GM19324 (cell line): ENCODE data around the gene TMEM184A.

ENCODE experiments used
- ATAC-seq: cut with Tn5 transposase; IDR thresholded peaks from one replicate; pipeline ENCODE4 v1.9.1; 2021; ENCODE audit warnings: mild to moderate bottlenecking, moderate library complexity; ENCODE audit not compliant: unreplicated experiment, low FRiP score

TMEM184A gene

DNA sequence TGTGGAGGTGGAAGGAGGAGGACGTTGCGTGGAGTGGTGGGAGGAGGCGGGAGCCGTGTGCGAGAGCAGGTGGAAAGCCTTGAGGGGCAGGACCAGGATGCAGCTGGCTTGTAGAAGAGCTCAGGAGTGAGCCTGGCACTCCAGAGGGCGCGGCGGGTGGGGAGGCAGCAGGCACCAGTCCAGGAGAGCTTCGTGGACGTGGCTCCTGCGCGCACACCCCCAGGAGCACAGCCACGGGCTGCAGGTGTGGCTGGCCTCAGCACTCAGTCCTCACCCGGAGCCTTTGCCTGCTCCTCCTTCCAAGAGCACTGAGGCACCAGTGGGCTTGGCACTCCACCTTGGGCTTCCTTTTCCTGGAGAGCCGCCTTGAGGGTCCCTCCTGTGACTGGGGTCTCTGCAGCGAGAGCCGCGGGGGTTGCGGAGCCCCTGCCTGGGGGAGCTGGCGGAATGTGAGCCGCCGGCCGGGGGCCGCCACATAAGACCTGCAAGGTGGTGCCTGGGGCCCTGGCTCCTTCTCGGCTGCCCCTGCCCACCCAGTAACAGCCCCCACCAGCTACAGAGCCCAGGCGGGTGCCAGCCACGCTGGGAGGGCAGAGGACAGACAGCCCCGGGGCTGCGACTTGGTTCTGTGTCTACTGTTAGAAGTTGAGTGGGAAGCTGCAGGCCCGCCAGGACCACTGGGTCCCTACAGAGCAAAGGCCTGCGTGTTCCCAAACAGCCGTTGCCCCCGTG is 14.4 kb downstream of the TMEM184A start:
- ATAC-seq = no peak

DNA sequence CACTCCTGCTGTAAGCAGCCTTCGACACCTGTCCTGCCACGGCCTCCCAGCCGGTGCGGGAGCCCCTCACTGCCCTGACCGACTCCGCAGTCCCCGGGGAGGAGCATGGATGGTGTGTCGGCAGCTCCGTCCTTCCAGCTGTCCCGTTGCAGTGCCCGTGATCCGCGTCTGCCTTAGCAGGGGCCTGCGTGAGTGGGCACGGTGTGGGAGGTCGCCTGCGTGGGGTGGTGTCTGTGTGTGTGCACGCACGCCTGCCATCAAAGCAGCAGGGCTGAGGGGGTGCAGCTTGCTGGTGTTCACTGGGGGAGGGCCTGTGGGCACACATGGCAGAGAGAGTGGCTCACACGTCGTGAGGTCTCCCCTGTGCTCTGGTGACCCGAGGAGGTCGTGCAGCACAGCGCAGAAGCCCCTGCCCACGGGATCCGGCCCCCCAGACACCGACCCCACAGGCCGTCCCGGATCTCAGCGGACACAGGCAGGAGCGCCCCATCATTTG is 15.2 kb downstream of the TMEM184A start:
- ATAC-seq = no peak

DNA sequence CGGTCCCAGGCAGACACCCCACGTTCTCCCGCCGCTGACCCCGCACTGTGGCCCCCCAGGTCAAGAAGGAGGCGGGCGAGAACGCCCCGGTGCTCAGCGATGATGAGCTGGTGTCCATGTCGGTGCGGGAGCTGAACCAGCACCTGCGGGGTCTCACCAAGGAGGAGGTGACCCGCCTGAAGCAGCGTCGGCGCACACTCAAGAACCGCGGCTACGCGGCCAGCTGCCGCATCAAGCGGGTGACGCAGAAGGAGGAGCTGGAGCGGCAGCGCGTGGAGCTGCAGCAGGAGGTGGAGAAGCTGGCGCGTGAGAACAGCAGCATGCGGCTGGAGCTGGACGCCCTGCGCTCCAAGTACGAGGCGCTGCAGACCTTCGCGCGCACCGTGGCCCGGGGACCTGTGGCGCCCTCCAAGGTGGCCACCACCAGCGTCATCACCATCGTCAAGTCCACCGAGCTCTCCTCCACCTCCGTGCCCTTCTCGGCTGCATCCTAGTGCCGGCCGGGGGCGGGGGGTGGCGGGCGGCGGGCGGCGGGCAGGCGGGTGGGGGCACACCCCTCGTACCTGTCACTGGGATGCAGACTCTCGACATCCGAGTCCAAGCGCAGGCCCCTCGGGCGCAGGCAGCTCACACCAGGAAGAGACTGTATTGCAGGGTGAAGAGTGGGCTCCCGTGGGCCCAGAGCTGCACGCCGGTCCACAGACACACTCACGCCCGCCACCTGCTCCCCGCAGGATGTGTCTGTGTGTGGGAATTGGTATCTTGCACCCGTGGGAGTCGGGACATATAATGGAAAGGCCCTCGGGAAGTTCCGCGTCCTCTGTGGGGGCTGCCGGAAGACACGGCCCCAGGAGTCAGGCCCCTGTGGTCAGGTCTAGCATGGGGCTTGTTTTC is 15.9 kb downstream of the TMEM184A start:
- no peak for ATAC-seq

DNA sequence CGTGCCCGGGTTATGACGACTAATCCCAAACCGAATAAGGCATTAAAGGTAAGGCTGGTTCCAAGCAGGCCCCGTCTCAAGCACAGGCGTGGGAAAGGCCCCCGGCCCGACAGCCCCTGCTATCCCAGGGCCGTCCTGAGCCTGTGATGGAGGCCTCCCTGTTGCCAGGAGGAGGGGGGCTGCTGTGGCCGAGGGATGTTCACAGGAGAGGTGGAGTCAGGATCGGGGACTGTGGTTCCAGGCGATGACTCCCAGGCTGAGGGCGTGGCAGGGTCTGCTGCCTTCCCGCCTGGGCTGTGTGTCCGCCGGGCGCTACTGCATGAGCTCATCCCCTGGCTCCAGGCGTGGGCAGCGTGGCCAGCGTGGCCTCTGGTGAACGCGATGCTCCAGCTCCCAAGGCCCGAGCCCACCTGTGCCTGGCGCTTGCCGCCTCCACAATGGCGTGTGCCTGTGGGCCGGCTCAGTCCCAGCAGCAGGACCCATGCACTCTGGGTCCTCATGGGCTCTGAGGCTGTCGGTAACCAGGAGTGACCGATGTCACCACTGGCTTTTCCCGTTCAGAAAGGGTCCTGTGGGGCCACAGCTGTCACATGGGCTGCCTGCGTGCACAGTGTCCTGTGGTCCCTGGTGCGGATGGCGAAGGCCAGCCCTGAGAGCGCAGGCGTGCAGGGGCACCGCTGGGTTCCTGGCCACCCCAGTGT is 16.7 kb downstream of the TMEM184A start:
- ATAC-seq = no peak

DNA sequence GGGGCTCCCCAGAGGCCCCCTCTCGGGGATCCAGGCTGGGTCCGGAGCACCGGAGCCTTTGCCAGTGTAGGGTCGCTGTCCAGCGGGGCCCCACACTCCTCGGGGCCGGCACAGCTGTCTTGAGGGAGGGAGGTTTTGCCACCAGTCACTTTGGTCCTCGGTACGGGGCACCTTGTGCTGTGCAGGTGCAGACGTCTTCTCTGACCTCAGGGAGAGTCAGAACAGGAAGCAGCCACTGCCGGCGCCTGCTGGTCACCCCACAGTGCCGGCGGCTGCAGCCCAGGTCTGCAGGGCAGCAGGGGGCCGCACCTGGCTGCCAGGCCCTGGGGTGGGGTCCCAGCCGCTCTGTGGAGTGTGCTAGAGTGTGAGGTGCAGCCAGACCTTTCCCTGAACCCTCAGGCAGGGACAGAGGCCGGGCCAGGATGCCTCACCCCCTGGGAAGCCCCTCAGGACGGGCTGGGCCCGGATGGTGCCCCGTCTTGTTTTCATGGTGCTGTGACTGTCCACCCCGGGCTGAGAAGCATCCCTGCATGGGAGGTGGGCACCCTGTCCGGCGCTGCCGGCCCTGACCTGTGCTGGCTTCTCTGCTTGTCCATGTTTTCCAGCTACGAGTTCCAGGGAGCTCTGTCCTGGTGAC is 17.3 kb downstream of the TMEM184A start:
- no peak for ATAC-seq

DNA sequence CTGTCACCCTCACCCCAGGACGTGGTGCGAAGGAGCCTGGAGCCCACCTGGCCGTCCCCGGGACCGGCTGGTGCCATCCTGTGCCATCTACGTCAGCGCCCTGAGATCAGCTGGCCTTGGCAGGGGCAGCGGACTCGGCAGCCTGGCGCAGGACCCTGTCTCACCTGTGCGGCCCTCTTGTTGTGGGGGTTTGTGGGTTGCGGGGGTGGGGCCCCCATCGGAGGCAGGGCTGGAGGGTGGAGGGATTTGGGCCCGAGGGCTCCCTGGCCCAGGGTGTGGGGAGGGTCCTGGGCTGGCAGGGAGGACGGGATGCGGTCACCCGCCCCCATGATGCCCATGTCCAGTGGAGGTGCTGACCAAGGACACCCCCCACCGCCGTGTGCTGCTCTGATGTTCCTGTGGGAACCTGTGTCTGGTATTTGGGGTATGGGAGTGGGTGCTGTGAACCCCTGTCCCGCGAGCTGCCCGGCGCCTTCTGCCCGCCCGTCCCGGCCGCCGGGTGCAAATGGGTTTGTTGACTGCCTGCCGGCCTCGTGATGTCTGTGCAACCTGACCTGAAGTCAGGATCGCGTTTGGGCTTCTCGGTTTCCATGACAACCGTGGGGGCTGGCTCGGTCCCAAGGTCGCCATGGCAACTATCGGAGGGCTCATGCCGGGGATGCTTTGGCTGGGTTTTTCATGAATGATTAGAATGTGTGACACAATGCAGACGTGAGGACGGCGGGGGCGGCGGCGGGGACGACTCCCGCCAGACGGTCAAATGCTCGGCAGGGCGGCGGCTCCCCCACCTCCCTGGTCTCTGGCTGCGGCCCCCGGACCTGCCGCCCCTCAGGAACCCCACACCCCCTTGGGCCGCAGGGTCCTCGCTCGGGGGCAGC is 18.2 kb downstream of the TMEM184A start:
- ATAC-seq = no peak

DNA sequence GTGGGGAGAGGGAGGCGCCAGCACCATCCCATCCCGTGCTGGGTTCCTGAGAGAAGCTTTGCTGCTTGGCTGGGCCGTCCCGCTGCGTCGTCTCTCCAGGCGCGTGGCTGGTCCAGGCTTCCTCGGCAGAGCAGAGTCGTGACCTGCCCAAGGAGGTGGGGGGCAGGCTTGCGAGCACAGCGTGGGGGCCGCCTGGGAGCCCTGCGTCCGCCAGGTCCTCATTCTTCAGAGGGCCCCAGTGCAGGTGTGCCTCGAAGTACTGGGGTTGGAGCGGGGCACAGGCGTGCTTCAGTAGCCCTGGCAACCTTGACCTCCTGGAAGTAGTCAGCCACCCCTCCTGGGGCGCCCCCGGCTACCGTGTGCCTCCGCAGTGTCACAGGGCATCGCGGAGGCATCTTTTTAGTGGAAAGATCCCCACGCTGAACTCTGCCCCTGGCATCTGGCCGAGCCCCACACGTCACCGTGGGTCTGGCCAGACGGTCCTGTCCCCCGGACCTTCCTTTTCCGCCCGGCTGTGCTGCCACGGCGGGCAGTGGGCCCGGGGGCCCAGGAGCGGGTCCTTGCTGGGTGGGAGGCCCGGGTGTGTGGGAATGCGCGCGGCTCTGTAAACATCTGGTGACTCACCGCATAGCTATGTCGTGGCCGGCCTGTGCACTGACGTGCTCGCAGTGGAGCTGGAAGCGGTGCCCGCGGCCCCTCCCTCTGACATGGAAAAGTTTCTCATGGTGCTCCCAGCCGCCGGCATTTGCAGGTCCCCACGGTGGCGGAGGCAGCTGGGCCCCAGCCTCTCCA is 19.1 kb downstream of the TMEM184A start:
- no peak for ATAC-seq

DNA sequence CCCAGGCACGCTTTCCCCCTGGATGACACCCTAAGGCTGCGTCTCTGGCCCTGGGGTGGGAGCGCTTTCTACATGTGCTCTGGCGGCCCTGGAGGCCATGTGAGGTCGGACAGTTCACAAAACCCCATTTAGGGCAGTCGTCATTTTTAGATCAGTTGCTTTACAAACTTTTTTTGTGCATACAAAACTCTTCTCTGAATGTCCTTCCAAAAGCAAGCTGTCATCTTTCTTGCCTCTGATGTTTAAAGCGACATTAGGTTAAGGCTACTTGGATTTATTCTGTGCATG is 19.6 kb downstream of the TMEM184A start:
- no peak for ATAC-seq

DNA sequence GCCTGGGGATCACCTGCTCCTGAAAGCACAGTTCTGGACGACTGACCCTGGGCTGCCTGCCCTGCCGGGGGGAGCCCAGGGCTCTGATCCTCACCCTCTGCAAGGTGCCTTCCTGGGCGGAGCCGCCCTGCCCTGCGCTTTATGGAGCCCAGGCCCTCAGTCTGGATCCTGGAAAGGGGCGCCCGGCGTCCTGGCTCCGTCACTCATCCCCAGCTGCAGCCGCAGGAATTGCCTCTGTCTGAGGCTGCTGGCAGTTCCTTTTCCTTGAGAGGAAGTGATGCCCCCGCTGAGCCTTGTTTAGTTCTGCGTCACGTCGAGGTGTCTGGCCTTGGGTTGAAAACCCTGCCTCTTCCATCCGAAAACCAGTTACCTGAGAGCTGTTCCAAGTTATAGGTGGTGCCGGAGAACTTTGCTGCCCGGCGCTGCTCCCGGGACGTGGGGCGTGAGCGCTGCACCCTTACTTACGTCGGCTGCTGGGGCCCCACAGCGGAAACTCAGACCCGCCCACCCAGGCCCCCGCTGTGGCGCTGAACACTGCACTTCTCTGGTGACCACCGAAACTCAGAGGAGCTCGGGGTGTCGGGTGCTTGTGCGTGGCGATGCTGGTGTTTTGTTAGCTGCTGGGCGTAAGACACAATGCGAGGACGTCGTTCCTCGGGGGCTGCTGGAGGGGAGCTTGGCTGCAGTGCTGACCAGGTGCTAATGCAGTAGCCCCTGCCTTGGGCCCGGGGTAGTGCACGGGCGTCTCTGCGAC is 20.1 kb downstream of the TMEM184A start:
- ATAC-seq = no peak

DNA sequence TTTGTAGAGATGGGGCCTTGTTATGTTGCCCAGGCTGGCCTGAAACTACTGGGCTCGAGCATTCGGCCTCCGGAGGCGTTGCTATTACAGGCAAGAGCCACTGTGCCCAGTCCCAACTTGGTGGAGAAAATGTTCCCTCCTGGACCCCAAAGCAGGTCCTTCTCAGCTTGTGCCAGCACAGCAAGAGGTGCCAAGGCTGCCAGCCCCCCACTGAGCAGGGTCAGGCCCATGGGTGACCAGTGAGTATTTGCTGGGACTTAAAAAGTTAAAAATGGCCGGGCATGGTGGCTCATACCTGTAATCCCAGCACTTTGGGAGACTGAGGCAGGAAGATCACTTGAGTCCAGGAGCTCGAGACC is 20.9 kb downstream of the TMEM184A start:
- no peak for ATAC-seq

DNA sequence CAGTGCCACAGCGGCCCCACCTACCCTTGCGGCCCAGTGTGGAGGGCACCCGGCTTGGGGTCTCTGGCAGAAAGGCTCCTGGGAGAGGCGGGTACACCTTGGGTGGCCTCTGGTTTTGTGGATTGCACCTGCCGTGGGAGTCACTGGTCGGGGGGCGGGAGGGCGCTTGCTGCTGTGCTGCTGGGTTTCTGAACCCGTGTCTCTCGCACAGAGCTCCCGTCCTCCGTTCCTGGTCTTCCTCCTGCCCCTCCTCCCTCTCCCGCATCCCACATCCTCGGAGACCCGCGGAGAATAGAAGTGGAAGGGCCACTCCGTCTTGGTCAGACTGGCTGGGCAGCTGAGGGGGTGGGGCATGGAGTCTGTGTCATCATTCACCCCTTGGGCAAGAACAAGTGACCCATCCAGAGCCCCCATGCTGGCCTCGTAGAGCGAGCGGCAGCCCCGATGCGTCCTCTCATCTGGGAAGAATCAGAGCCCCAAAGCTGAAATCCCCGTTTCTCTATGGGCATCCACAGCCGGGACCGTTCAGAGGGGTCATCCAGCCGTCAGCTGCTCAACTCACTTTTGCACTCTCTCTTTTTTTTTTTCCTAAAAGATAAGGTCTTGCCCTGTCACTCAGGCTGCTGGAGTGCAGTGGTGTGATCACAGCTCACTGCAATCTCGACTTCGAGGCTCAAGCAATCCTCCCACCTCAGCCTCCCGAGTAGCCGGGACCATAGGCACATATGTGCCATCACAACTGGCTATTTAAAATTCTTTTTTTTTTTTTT is 21.5 kb downstream of the TMEM184A start:
- ATAC-seq = no peak

DNA sequence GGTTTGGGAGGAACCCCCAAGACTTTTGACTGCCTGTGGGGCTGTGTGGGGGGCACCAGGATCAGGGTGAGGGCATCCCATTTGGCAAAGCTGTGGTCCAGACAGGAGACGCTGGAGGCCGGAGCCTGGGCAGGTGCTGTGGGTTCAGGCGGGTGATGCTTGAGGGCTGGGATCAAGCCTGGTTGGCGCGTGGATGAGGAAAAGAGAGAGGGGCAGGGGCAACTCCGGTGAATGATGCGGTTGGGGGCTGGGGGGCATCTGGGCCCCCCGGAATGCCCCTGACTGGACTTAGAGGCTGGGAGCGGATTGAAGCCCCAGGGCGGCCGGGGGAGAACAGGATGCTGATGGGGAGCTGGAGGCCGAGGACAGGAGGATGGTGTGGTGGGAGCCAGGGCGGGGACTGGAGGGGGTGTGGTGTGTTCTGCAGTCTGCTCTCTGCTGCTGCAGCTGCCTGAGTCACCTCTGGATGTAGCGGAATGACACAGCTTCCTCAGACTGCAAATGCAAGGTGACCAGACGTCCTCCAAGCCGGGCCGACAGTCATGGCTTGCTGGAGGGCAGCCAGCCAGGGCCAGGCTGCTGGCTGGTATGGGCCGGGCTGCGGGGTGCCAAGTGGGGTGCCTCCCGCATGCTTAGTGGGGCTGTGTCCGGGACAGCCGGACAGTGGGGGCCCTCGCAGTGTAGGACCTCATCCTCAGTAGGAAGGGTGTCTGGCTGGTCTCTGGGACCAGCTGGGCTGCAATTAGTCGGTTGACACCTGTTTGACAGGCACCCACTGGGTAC is 22.3 kb downstream of the TMEM184A start:
- no peak for ATAC-seq

DNA sequence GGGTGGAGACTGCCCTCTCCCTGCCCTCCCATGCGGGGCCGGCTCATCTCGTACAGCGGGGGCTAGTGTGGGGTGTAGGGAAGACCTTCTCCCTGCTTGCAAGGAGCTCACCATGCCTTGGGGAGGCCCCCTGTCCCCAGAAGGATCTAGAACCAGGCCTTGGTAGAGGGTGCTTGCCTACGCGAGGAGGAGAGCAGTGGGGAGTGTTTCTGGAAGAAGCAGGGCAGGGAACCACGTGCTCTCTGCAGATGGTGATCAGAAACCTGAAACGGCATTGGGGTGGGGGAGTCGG is 22.8 kb downstream of the TMEM184A start:
- no peak for ATAC-seq

DNA sequence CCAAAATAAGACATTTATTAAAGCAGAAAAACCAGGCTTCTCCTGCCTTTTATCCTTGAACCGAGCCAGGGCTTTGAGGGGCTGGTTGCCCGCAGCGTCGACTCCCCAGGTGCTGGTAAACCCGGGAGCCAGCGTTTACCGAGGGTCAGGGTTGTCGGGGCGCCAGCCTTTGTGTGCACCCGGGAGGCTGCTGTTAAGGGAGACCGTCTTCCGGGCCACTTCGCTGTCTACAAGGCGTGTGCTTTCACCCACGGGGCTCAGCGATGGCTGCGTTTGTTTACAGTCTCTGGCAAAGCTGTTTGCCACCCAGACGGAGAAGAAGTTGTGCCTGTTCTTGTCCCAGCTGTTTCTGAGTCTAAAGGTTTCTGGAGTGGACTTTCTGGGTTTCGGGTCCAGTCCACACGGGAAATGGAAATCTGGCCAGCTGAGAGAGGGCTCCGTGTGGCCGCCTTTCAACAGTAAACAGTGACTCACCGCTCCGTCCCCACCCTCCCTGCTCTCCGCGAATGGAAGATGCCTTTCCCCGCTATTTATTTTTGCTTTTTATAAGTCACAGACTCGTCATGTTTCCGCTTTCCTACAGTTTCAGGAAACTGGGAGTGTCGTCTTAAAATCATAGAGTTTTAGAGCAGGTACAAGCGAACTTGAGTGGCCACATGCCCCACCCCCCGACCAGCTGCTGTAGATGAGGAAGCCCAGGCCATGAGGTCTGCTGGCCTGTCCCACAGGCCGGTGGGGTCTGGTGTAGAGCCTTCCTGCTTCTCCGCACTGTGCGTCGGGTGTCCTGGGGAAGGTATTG is 23.4 kb downstream of the TMEM184A start:
- ATAC-seq = no peak

DNA sequence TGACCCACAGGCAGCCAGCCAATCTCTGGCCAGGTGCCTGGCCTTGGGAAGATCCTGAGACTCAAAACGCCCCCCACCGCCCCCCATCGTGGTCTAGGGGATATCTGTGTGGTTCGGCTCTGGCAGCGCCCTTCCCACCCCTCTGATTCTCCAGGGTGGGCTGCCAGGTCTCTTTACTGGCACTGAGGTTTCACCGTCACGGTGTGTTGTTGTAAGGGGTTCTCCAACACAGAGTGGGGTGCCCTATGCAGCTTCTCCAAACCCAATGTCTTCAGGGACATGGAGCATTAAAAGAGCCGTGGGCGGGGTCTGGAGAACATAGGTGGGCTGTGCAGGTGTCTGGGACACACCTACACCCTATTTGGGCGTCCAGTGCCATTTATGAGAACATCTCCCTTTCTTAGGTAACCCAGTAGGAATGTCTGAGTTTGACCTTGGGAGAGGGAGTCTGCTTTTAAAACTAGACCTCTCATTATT is 24.0 kb downstream of the TMEM184A start:
- ATAC-seq = no peak

DNA sequence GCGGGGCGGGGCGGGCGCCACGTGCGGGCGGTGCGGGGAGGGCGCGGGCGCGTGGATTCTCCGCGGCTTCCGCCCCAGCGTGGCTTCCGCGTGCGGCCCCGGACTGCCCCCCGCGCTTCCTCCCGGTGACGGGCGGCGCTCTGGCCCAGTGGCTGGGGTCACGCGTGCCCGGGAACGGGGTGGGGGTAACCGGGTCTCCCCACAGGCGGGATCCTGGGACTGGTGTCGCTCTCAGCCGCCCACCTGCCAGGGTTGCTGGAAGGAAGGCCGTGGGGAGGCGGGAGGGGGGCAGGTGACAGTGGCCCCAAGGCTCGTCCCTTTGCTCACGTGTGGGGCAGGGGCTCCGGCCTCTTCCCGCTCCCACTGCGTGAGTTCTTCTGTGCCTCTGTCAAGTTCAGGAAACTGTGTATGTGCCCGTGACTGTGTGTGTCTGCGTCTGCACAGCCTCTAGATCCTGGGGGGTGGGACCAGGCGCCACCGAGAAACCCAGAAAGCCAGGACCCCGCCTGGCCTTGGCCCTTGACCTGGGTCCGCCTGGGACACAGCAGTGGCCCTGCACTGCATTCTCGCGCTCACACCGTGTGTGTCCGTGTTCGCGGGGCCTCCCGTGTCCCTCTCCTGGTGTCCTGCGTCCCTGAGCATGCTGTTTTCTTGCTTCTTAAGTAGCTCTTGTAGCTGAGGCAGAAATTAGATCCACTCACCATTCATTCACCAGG is 24.6 kb downstream of the TMEM184A start:
- ATAC-seq = peak; percentile 17
